ENCODE results near the gene PRKAR2A. TPM values are rescaled to one million over a fixed set of nuclear protein-coding genes. Genes with fewer than 3 reads are reported as not detected.

PRKAR2A gene
- total RNA-seq, 6 experiments from 2014 or later = 21.9 to 31.1 (median 27.2) TPM

DNA sequence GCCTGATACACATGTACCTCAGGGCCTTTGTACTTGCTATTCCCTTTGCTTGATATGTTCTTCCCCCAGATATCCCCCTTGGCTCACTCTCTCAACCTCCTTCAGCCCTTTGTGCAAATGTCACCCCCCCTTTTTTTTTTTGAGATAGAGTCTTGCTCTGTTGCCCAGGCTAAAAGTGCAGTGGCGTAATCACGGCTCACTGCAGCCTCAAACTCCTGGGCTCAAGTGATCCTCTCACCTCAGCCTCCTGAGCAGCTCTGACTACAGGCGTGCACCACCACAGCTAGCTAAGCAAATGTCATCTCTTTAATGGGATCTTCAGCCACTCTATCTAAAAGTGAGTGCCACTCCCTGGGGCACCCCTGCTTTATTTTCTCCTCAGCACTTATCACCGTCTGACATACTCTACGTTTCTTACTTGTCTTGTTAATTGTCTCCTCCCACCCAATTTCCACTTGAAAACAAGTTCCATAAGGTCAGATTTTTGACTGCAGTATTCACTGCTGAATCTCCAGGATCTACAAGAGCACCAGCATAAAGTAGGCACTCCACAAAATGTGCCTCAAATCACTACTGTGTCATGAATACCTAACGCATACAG lies 145.3 kb downstream of the PRKAR2A start:
- Histone ChIP-seq H3K4me1 (peaks cover 0 to 10% (median 0%) of the 10 kb centered on the region in 4 donors), H3K27me3 (no peaks in the 10 kb centered on the region), H3K4me3 (no peak overlapping the region), H3K9me3 (no peaks in the 10 kb centered on the region), H3K27ac (no peak overlapping the region), H3K36me3 (peaks cover 0 to 18% (median 4%) of the 10 kb centered on the region in 4 donors)
- TF ChIP-seq POLR2A (IDR thresholded peaks at IDR 0.05) = no peak
- TF ChIP-seq, protein P1, sequence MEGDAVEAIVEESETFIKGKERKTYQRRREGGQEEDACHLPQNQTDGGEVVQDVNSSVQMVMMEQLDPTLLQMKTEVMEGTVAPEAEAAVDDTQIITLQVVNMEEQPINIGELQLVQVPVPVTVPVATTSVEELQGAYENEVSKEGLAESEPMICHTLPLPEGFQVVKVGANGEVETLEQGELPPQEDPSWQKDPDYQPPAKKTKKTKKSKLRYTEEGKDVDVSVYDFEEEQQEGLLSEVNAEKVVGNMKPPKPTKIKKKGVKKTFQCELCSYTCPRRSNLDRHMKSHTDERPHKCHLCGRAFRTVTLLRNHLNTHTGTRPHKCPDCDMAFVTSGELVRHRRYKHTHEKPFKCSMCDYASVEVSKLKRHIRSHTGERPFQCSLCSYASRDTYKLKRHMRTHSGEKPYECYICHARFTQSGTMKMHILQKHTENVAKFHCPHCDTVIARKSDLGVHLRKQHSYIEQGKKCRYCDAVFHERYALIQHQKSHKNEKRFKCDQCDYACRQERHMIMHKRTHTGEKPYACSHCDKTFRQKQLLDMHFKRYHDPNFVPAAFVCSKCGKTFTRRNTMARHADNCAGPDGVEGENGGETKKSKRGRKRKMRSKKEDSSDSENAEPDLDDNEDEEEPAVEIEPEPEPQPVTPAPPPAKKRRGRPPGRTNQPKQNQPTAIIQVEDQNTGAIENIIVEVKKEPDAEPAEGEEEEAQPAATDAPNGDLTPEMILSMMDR (IDR thresholded peaks at IDR 0.05) = no peak
- 85% methylated on average over 6 of the region's 6 CpGs for WGBS (ENCODE audit: insufficient coverage, low coverage, low lambda C conversion rate, missing lambda C conversion rate)
- ATAC-seq (no peak), DNase-seq (no peak)
- intact Hi-C loops (cut with DNase I) = no loop called here

DNA sequence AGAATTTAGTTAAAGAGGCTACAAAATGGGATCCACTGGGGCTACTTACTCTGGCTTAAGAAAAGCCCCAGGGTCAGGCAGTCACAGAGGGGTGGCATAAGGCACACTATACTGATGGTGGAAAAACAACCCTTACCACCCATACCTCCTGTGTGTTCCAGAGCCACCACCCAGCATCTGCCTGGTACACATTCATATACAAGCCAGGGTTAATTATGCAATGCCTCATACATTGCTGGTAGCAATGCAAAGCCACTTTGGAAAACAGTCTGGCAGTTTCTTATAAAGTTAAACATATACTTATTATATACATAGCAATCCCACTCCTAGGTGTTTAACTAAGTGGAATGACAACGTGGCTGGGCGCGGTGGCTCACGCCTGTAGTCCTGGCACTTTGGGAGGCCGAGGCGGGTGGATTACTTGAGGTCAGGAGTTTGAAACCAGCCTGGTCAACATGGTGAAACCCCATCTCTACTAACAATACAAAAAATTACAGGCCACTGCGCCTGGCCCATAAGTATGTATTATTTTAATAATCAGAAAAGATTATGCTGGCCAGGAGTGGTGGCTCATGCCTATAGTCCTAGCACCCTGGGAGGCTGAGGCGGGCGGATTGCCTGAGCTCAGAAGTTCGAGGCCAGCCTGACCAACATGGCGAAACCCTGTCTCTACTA lies 146.8 kb downstream of the PRKAR2A start:
- H3K27me3 ChIP-seq = no peaks in the 10 kb centered on the region
- H3K36me3 ChIP-seq = peaks cover 0 to 18% (median 2%) of the 10 kb centered on the region in 4 donors
- TF ChIP-seq, protein P1 (IDR thresholded peaks at IDR 0.05) = no peak
- intact Hi-C loops (cut with DNase I) = no loop called here
- 90% methylated on average over 7 of the region's 11 CpGs for WGBS (ENCODE audit: insufficient coverage, low coverage, low lambda C conversion rate, missing lambda C conversion rate)
- ATAC-seq = no peak
- DNase-seq = peak in 1 of 3 donors; percentile 40
- H3K4me1 ChIP-seq = peaks cover 0 to 21% (median 4%) of the 10 kb centered on the region in 4 donors
- no peak overlapping the region for H3K27ac ChIP-seq
- H3K4me3 ChIP-seq = no peak overlapping the region
- no peaks in the 10 kb centered on the region for H3K9me3 ChIP-seq

DNA sequence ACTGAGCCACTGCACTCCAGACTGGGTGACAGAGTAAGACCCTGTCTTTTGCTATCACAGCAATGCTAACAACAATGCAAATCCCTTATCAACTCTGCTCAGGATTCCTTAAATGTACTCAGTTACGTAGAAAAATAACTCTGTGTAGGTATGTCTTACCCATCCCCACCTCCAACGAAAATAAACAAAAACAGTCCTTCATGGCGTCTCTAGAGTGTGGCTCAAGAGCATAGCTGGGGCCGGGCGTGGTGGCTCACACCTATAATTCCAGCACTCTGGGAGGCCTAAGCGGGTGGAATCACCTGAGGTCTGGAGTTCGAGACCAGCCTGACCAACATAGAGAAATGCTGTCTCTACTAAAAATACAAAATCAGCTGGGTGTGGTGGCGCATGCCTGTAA lies 148.8 kb downstream of the PRKAR2A start:
- ATAC-seq = no peak
- no peak overlapping the region for H3K27ac ChIP-seq
- H3K27me3 ChIP-seq = no peaks in the 10 kb centered on the region
- WGBS (ENCODE audit: insufficient coverage, low coverage, low lambda C conversion rate, missing lambda C conversion rate) = 97% methylated on average over 8 of the region's 8 CpGs
- H3K9me3 ChIP-seq = no peaks in the 10 kb centered on the region
- peak in 1 of 3 donors; percentile 14 for DNase-seq
- TF ChIP-seq POLR2A (IDR thresholded peaks at IDR 0.05) = no peak
- TF ChIP-seq, protein P1 (IDR thresholded peaks at IDR 0.05) = no peak
- intact Hi-C loops (cut with DNase I) = no loop called here
- H3K36me3 ChIP-seq = peaks cover 0 to 32% (median 6%) of the 10 kb centered on the region in 4 donors
- peaks cover 0 to 36% (median 4%) of the 10 kb centered on the region in 4 donors for H3K4me1 ChIP-seq
- H3K4me3 ChIP-seq = no peak overlapping the region

DNA sequence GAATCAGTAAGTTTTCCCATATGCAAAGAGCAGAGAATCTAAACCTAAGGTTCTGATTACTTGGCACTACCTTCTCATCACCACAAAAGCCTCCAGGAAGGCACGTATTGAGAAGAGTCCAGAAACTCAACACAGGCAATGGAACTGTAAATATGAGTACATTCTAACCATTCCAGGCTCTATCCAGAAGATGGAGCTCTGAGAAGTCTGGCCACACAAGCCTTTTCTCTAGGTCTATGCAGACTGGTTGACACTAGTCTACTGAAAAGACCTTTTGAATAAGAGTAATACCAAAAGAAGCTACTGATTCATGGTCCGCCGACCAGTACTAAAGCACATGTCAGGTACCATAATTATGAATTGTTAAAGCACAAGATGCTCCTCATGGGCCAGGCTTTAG lies 149.7 kb downstream of the PRKAR2A start:
- WGBS (ENCODE audit: insufficient coverage, low coverage, low lambda C conversion rate, missing lambda C conversion rate) = 89% methylated on average over 3 of the region's 3 CpGs
- no peak for TF ChIP-seq POLR2A (IDR thresholded peaks at IDR 0.05)
- TF ChIP-seq, protein P1 (IDR thresholded peaks at IDR 0.05) = peak in 1 of 4 donors; percentile 12
- H3K4me3 ChIP-seq = no peak overlapping the region
- no peak overlapping the region for H3K27ac ChIP-seq
- H3K27me3 ChIP-seq = no peaks in the 10 kb centered on the region
- ATAC-seq = no peak
- no peaks in the 10 kb centered on the region for H3K9me3 ChIP-seq
- peaks cover 5 to 41% (median 7%) of the 10 kb centered on the region in 4 donors for H3K36me3 ChIP-seq
- H3K4me1 ChIP-seq = peaks cover 0 to 31% (median 4%) of the 10 kb centered on the region in 4 donors
- no peak for DNase-seq
- intact Hi-C loops (cut with DNase I) = no loop called here
